HepG2 (cell line): ENCODE data around the gene THAP3. TPM values are rescaled to one million over a fixed set of nuclear protein-coding genes. Genes with fewer than 3 reads are reported as not detected.

Experiments used
- CHD4 ChIP-seq: fragments of 200-600 bp; sonication (generic); IDR thresholded peaks from 2 replicates; pipeline ENCODE4 v1.7.0; 2017; ENCODE audit warnings: mild to moderate bottlenecking, low read length, borderline replicate concordance
- E2F1 ChIP-seq: sonication (generic); formaldehyde crosslinking; IDR thresholded peaks from 2 replicates; pipeline ENCODE4 v1.5.0; 2020; ENCODE audit warnings: missing genetic modification reagents
- FOXO1 ChIP-seq: sonication (generic); formaldehyde crosslinking; IDR thresholded peaks from 2 replicates; pipeline ENCODE4 v1.4.0; 2020; ENCODE audit warnings: missing genetic modification reagents
- HOXA3 ChIP-seq: sonication (generic); formaldehyde crosslinking; IDR thresholded peaks from 2 replicates; pipeline ENCODE4 v1.5.0; 2020; ENCODE audit warnings: missing genetic modification reagents
- KAT8 ChIP-seq: IDR thresholded peaks from 2 replicates; pipeline ENCODE4 v1.6.1; 2016; ENCODE audit warnings: missing genetic modification reagents, missing compliant biosample characterization
- NCOR1 ChIP-seq: fragments of 200-600 bp; sonication (generic); IDR thresholded peaks from 2 replicates; pipeline ENCODE4 v1.7.0; 2017; ENCODE audit warnings: antibody characterized with exemption, low read length, borderline replicate concordance
- NFIC ChIP-seq: IDR thresholded peaks from 2 replicates; pipeline ENCODE4 v1.6.1; 2012; ENCODE audit warnings: mild to moderate bottlenecking, low read length, inconsistent platforms
- PBX2 ChIP-seq: IDR thresholded peaks from 2 replicates; pipeline ENCODE4 v1.6.1; 2016; ENCODE audit warnings: control low read depth
- SIX1 ChIP-seq: sonication (generic); formaldehyde crosslinking; IDR thresholded peaks from 2 replicates; pipeline ENCODE4 v1.4.0; 2020; ENCODE audit warnings: missing genetic modification reagents, borderline replicate concordance
- SMYD3 ChIP-seq: sonication (generic); formaldehyde crosslinking; IDR thresholded peaks from 2 replicates; pipeline ENCODE4 v1.8.1; 2023; ENCODE audit warnings: mild to moderate bottlenecking, missing genetic modification reagents
- SRSF1 ChIP-seq: fragments of 200-400 bp; formaldehyde crosslinking; optimal IDR thresholded peaks from 2 replicates; pipeline ENCODE3; 2017; ENCODE audit warnings: mild to moderate bottlenecking, low read depth, low read length, moderate library complexity
- THAP8 ChIP-seq: sonication (generic); formaldehyde crosslinking; IDR thresholded peaks from 2 replicates; pipeline ENCODE4 v1.5.1; 2020; ENCODE audit warnings: missing genetic modification reagents, mild to moderate bottlenecking, borderline replicate concordance
- ZBTB46 ChIP-seq: sonication (generic); formaldehyde crosslinking; IDR thresholded peaks from 2 replicates; pipeline ENCODE4 v1.4.0; 2020; ENCODE audit warnings: mild to moderate bottlenecking, missing genetic modification reagents, borderline replicate concordance
- ZBTB8A ChIP-seq: sonication (generic); formaldehyde crosslinking; IDR thresholded peaks from 2 replicates; pipeline ENCODE4 v1.4.0; 2020; ENCODE audit warnings: mild to moderate bottlenecking, low read depth, missing genetic modification reagents, borderline replicate concordance
- ZMYM3 ChIP-seq: sonication (generic); formaldehyde crosslinking; IDR thresholded peaks from 2 replicates; pipeline ENCODE4 v1.5.1; 2020; ENCODE audit warnings: mild to moderate bottlenecking, missing genetic modification reagents
- ZNF274 ChIP-seq: sonication (generic); formaldehyde crosslinking; IDR thresholded peaks from 2 replicates; pipeline ENCODE4 v1.5.1; 2020; ENCODE audit warnings: mild to moderate bottlenecking, missing genetic modification reagents
- ZNF788 ChIP-seq: sonication (generic); formaldehyde crosslinking; IDR thresholded peaks from 2 replicates; pipeline ENCODE4 v1.5.0; 2020; ENCODE audit warnings: mild to moderate bottlenecking, missing genetic modification reagents, borderline replicate concordance
- polyA plus RNA-seq, 8 experiments: library from polyadenylated mRNA; depleted of rRNA in 3 of 8; stranded (reverse) in 7 of 8; unstranded in 1 of 8; fragments of >200 nt; fragmentation: Illumina TruSeq in 4 of 8; extraction: Trizol in 4 of 8; gene quantifications; 2 replicates each; pipeline versions ENCODE4 v1.2.1 to v1.2.3, GENCODE V29; 2011 to 2016; ENCODE audit warnings: low read depth in 4 of 8, missing spikeins in 1 of 8, mixed read lengths in 1 of 8; ENCODE audit not compliant: insufficient read depth in 1 of 8
- total RNA-seq, 5 experiments: library from RNA; depleted of rRNA; stranded (reverse); fragments of >200 nt; fragmentation: Illumina TruSeq; extraction: Trizol; gene quantifications; 2 replicates each; pipeline ENCODE4 v1.2.3, GENCODE V29; 2016; ENCODE audit warnings: low read depth in 1 of 5
- TF ChIP-seq, protein P1 (sequence below): sonication (generic); formaldehyde crosslinking; conservative IDR thresholded peaks from 2 replicates; pipeline ENCODE4 v1.4.0; 2020; ENCODE audit warnings: missing genetic modification reagents
- TF ChIP-seq, protein P2 (sequence below): IDR thresholded peaks from 2 replicates; pipeline ENCODE4 v1.6.1; 2016; ENCODE audit warnings: low read depth

The THAP3 gene
- total and polyA plus RNA-seq, 2 of the 13 experiments (the other 11 are each of a cell fraction or from before 2014, with no cell fraction given), result 10.3 to 14.9 TPM

- TF ChIP-seq, protein P1, sequence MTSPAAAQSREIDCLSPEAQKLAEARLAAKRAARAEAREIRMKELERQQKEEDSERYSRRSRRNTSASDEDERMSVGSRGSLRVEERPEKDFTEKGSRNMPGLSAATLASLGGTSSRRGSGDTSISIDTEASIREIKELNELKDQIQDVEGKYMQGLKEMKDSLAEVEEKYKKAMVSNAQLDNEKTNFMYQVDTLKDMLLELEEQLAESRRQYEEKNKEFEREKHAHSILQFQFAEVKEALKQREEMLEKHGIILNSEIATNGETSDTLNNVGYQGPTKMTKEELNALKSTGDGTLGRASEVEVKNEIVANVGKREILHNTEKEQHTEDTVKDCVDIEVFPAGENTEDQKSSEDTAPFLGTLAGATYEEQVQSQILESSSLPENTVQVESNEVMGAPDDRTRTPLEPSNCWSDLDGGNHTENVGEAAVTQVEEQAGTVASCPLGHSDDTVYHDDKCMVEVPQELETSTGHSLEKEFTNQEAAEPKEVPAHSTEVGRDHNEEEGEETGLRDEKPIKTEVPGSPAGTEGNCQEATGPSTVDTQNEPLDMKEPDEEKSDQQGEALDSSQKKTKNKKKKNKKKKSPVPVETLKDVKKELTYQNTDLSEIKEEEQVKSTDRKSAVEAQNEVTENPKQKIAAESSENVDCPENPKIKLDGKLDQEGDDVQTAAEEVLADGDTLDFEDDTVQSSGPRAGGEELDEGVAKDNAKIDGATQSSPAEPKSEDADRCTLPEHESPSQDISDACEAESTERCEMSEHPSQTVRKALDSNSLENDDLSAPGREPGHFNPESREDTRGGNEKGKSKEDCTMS (CRISPR knock-in tag), result no peak
- no peak for TF ChIP-seq E2F1 (CRISPR knock-in tag)
- TF ChIP-seq ZMYM3 (CRISPR knock-in tag), result peak; percentile 1; the same call in 1 of the 2 replicates
- TF ChIP-seq ZBTB46 (CRISPR knock-in tag), result no peak
- TF ChIP-seq NCOR1, result no peak
- TF ChIP-seq FOXO1 (CRISPR knock-in tag), result peak; percentile 59; the same call in 1 of the 2 replicates
- TF ChIP-seq ZBTB8A (CRISPR knock-in tag), result no peak
- TF ChIP-seq ZNF788, result 0 out of 2 replicates have a peak, but pooled peaks have one; percentile 5
- 0 out of 2 replicates have a peak, but pooled peaks have one; percentile 6 for TF ChIP-seq HOXA3 (CRISPR knock-in tag)
- TF ChIP-seq KAT8 (CRISPR knock-in tag), result no peak
- TF ChIP-seq PBX2 (CRISPR knock-in tag), result no peak
- no peak for TF ChIP-seq SMYD3 (CRISPR knock-in tag)
- TF ChIP-seq ZNF274 (CRISPR knock-in tag), result no peak
- TF ChIP-seq NFIC, result no peak
- TF ChIP-seq SIX1 (CRISPR knock-in tag), result no peak
- TF ChIP-seq CHD4, result no peak
- TF ChIP-seq THAP8 (CRISPR knock-in tag), result no peak
- TF ChIP-seq, protein P2, sequence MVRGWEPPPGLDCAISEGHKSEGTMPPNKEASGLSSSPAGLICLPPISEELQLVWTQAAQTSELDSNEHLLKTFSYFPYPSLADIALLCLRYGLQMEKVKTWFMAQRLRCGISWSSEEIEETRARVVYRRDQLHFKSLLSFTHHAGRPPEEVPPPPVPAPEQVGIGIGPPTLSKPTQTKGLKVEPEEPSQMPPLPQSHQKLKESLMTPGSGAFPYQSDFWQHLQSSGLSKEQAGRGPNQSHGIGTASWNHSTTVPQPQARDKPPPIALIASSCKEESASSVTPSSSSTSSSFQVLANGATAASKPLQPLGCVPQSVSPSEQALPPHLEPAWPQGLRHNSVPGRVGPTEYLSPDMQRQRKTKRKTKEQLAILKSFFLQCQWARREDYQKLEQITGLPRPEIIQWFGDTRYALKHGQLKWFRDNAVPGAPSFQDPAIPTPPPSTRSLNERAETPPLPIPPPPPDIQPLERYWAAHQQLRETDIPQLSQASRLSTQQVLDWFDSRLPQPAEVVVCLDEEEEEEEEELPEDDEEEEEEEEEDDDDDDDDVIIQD (CRISPR knock-in tag), result no peak
- TF ChIP-seq SRSF1, result peak; percentile 47
Observed at GRCh38 chr1:6601049-6601922, 23.4 kb upstream of the THAP3 start (continued).
